GM18502 (cell line): ENCODE data around the gene SF3A1.
A peak's percentile ranks its signal among the peaks of the same experiment; 100 is the strongest.

Experiments used
- ATAC-seq: cut with Tn5 transposase; IDR thresholded peaks from one replicate; pipeline ENCODE4 v1.9.1; 2021; ENCODE audit warnings: mild to moderate bottlenecking; ENCODE audit not compliant: unreplicated experiment, poor library complexity

Gene SF3A1

GRCh38 chr22:30307041-30307574 lies 49.6 kb downstream of the SF3A1 start:
- no peak for ATAC-seq

DNA sequence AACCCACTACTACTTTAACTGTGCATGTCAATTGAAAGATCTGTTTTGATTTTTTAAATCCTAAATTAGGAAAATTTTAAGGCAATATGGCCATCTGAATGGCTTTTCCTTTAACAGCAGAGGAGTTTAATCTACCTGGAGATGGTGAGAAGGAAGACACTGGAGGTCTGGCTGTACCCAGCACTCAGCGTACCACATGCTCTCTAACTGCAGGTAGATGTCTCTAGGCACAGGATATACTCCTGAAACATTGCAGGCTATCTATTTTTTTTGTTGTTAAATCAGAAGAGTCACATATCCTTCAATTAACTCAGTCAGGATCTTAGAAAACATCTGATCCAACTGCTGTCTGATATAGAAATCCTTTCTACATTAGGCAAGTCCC lies 50.1 kb downstream of the SF3A1 start:
- ATAC-seq, result no peak

DNA sequence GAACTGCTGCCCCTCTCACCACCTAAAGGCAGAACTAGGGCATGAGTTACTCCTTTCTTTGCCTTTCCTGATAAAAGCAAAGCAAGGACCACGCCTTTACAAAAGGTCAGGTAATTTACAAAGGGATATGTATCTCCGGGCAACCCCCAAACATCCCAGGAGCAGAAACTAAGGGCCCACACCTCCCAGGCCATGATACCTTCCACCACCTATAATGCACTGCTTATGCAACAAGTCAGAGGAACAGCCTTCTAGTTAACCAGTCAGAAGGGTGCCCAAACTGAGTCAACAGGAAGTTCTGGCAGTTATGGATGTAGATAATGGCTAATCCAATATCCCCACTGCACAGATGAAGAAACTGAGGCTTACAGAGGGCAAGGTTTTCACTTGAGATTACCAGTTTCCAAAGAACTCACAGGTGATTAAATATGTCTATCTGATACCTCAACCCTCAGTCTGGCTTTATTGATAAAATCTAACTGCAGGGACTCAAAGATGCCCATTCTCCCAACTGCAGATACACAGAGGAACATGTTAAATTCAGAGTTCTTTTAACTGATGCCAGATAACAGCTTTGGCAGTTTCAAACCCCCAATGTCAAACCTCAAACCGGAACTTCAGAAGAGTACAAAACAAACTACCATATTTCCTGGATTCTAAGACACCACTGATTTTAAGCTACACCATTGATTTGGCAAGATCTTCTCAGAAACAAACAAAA lies 50.6 kb downstream of the SF3A1 start:
- no peak for ATAC-seq

- peak; percentile 52 for ATAC-seq
Measured at GRCh38 chr22:30305519-30305905, 51.2 kb downstream of the SF3A1 start.

- peak; percentile 35 for ATAC-seq
Measured at GRCh38 chr22:30304495-30305244, 52.0 kb downstream of the SF3A1 start.

DNA sequence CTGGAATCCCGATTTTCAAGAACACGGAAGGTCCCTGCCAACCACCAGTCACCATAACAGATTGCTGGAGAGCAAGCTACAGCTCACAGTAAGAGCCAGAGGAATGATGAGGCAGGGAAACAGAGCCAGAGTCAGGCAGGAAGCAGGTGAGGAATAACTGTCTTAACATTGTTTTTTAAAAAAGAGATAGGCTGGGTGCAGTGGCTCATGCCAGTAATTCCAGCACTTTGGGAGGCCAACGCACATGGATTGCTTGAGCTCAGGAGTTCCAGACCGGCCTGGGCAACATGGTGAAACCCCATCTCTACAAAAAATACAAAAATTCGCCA lies 53.9 kb downstream of the SF3A1 start:
- no peak for ATAC-seq

DNA sequence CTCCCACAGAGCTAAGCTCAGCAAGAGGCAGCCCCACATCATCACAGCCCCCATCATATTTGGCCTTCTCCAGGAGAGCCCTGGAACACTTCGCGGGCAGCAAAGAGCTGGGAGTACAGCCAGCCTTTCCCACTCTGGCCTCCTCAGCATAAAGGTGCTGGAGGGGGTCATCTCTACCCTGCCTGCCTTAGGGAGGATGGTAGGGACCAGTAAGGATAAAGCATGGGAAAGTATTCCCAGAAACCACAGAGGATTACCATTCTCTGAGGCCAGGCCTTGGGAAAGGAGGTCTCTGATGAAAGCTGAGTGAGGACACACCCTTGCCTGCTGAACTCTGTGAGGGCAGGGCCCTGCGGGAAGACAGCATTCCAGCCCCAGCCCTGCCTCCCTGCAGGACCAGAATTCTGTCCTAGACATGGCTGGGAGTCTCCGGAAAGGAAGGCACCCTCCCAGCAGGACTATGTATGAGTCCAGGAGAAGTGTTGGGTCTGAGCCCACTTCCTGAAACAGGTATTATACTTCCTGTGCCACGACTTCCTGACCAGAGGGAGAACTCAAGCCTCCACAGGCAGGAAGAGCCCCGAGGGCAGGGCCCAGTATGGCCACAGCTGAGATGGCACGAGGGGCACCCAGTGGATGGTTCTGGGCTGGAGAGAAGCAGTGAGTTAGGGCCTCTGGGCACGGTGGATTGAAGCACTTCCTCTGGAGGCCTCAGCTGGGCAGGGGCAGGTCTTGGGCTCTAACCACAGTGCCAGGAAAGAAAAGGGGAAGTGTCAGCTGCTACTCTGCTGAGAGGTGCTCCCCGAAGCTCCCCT lies 54.5 kb downstream of the SF3A1 start:
- no peak for ATAC-seq

GRCh38 chr22:30299322-30299721 lies 57.4 kb downstream of the SF3A1 start:
- no peak for ATAC-seq

DNA sequence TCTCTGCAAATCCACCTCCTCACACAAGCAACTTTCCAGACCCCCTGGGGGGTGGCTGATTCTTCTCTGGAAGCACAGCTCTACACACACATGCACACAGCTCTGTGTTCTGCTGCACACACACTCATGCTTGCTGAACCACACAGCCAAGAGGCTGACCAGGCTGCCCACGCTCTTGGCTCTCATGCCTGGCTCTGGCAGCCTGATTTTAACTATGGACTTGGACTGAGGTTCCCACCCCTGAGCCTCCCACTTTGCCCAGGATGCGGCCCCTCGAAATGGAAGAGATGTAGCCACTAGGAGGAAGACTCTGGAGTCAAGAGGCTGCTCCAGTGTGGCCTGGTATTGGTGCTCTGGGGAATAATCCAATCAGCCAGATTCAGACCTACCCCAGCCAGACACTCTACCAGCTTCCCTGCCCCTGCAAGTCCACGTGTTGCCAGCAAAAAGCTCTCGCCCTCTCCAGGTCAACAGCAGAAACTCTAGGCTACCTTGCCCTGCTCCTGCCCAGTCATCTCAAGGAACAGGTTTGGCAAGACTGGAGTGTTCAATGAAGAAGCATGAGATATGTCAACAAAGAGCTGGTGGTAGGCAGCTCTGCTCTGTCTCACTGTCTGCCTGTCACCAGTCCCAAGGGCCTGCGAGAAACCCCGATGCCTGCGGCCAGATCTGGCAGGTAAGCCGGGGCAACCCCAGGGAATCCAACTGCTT lies 58.5 kb downstream of the SF3A1 start:
- ATAC-seq, result no peak

- ATAC-seq, result no peak
Measured at GRCh38 chr22:30297276-30297990, 59.3 kb downstream of the SF3A1 start.

- no peak for ATAC-seq
Measured at GRCh38 chr22:30296833-30297232, 59.9 kb downstream of the SF3A1 start.

GRCh38 chr22:30296324-30296723 lies 60.4 kb downstream of the SF3A1 start:
- ATAC-seq, result no peak

DNA sequence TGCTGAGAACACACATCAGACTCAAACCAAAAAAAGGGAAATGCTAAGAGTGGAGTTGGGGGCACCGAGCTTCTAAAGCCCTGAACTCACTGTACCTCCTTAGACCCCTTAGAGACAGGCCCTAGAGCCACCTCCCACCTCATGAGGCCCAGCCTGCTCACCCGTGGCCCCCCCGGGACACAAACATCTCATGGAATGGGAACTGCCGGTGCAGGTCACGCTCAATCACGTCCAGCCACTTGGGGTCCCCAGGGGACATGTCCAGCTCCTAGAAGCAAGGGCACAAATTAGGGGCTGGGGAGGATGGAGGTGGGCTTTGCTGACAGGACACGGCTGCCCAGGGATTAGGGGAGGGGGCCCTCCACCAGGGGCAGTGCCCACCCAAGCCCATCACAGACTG lies 61.1 kb downstream of the SF3A1 start:
- no peak for ATAC-seq

GRCh38 chr22:30294830-30295229 lies 61.9 kb downstream of the SF3A1 start:
- no peak for ATAC-seq

GRCh38 chr22:30294066-30294465 lies 62.6 kb downstream of the SF3A1 start:
- no peak for ATAC-seq

DNA sequence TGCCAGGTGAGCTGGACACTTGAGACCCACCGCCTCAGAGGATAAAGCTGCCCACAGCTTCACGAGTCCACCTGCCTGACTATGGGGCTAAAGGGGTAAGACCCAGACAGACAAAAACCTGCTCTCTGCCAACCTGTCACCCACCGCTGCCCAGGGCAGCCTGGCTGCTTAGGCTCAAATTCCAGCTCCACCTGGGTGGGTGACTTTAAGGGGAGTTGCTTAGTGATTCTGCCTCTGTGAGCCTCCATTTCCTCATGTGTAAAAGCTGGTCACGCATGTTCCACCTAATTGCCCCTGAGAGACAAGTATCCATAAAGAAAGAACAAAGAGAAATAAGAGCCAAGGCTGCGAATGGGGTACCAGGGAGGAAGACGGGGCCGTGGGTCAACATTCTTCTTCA lies 63.7 kb downstream of the SF3A1 start:
- ATAC-seq, result no peak

- no peak for ATAC-seq
Measured at GRCh38 chr22:30292069-30292970, 64.4 kb downstream of the SF3A1 start.

- no peak for ATAC-seq
Measured at GRCh38 chr22:30291058-30291892, 65.4 kb downstream of the SF3A1 start.
